Progenitor cell of endocrine pancreas (in vitro differentiated cells): ENCODE results near the gene FBXL2. TPM values are rescaled to one million over a fixed set of nuclear protein-coding genes. Genes with fewer than 3 reads are reported as not detected.
A peak's percentile ranks its signal among the peaks of the same experiment; 100 is the strongest.

Experiments
- DNase-seq: peaks from one replicate; pipeline ENCODE4 v3.0.0; 2021; ENCODE audit warnings: low spot score; ENCODE audit not compliant: unreplicated experiment
- H3K27ac Mint-ChIP-seq: 2 replicates; pipeline ENCODE4 v1.8.0; 2021; ENCODE audit warnings: mild to moderate bottlenecking, moderate library complexity, mixed read lengths
- H3K27me3 Mint-ChIP-seq: 2 replicates; pipeline ENCODE4 v1.8.0; 2021; ENCODE audit warnings: mixed read lengths
- H3K36me3 Mint-ChIP-seq: 2 replicates; pipeline ENCODE4 v1.8.0; 2022; ENCODE audit warnings: mixed read lengths; ENCODE audit not compliant: insufficient read depth
- H3K4me1 Mint-ChIP-seq: 2 replicates; pipeline ENCODE4 v1.8.0; 2021; ENCODE audit warnings: low read depth, mixed read lengths
- H3K4me3 Mint-ChIP-seq: 2 replicates; pipeline ENCODE4 v1.8.0; 2021; ENCODE audit warnings: low read depth, mild to moderate bottlenecking, moderate library complexity, mixed read lengths
- H3K9me3 Mint-ChIP-seq: 2 replicates; pipeline ENCODE4 v1.8.0; 2021; ENCODE audit warnings: low read depth, mixed read lengths
- CTCF ChIP-seq: fragments of 200-600 bp; sonication (generic); IDR thresholded peaks from one replicate; pipeline ENCODE4 v1.5.0; 2021; ENCODE audit warnings: antibody characterized with exemption, mild to moderate bottlenecking; ENCODE audit not compliant: unreplicated experiment
- total RNA-seq: library from RNA; stranded (reverse); gene quantifications from 2 replicates; pipeline ENCODE4 v1.2.1, GENCODE V29; 2021

The FBXL2 gene
- total RNA-seq, 1 donor from 2014 or later = 23.9 TPM

GRCh38 chr3:33391255-33391995, 114.2 kb downstream of the FBXL2 start:
- Mint-ChIP-seq H3K27me3 (no peaks in the 10 kb centered on the region), H3K9me3 (no peaks in the 10 kb centered on the region), H3K4me3 (no peak overlapping the region), H3K27ac (peak overlapping the region; percentile 82), H3K4me1 (no peaks in the 10 kb centered on the region), H3K36me3 (peaks cover 25% of the 10 kb centered on the region)
- no peak for DNase-seq
- no peak for TF ChIP-seq CTCF

- Mint-ChIP-seq H3K27ac (peak overlapping the region; percentile 82), H3K27me3 (no peaks in the 10 kb centered on the region), H3K4me1 (no peaks in the 10 kb centered on the region), H3K9me3 (no peaks in the 10 kb centered on the region), H3K4me3 (no peak overlapping the region), H3K36me3 (peaks cover 25% of the 10 kb centered on the region)
- no peak for TF ChIP-seq CTCF
- DNase-seq = no peak
Measured at GRCh38 chr3:33392144-33392543, 114.9 kb downstream of the FBXL2 start.

- no peak for TF ChIP-seq CTCF
- peaks cover 26% of the 10 kb centered on the region for H3K36me3 Mint-ChIP-seq
- no peak overlapping the region for H3K4me3 Mint-ChIP-seq
- H3K27ac Mint-ChIP-seq = no peak overlapping the region
- no peaks in the 10 kb centered on the region for H3K4me1 Mint-ChIP-seq
- H3K27me3 Mint-ChIP-seq = no peaks in the 10 kb centered on the region
- DNase-seq = no peak
- H3K9me3 Mint-ChIP-seq = no peaks in the 10 kb centered on the region
Measured at GRCh38 chr3:33392703-33393125, 115.5 kb downstream of the FBXL2 start.

- H3K27ac Mint-ChIP-seq = no peak overlapping the region
- no peaks in the 10 kb centered on the region for H3K4me1 Mint-ChIP-seq
- no peak overlapping the region for H3K4me3 Mint-ChIP-seq
- H3K36me3 Mint-ChIP-seq = peaks cover 22% of the 10 kb centered on the region
- H3K27me3 Mint-ChIP-seq = no peaks in the 10 kb centered on the region
- no peak for DNase-seq
- TF ChIP-seq CTCF = no peak
- H3K9me3 Mint-ChIP-seq = no peaks in the 10 kb centered on the region
Measured at GRCh38 chr3:33394403-33395054, 117.3 kb downstream of the FBXL2 start.

GRCh38 chr3:33395900-33396299, 118.7 kb downstream of the FBXL2 start:
- no peaks in the 10 kb centered on the region for H3K27me3 Mint-ChIP-seq
- TF ChIP-seq CTCF = no peak
- no peak for DNase-seq
- no peaks in the 10 kb centered on the region for H3K9me3 Mint-ChIP-seq
- H3K4me1 Mint-ChIP-seq = no peaks in the 10 kb centered on the region
- H3K4me3 Mint-ChIP-seq = no peak overlapping the region
- no peak overlapping the region for H3K27ac Mint-ChIP-seq
- peaks cover 16% of the 10 kb centered on the region for H3K36me3 Mint-ChIP-seq
